ENCODE results near the gene RIC3.

The RIC3 gene

DNA sequence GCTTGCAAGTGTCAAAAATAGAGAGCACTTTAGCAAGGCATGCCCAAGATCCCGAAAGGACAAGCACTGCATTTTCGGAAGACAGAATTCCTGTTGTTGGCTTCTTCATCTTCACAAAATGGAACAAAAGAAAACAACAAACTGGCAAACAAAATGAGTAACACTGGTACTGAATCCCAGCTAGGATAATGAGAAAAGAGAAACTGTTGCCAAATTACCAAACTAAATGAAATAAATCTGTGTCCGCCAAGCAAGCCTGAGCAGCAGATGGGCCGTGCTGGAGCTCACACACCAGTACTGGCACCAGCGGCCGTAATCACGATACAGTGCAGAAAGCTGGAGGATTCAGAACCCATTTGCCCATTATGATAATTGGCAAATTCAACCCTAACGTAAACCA lies 57.2 kb downstream of the RIC3 start:
- Histone ChIP-seq H3K9me3 (replicated peaks; ENCODE audit: insufficient read depth, low read length) (no peaks in the 10 kb centered on the region), H3K4me2 (ENCODE audit: low read depth, low read length) (no peak overlapping the region), H3K27me3 (replicated peaks; ENCODE audit: insufficient read depth, low read length) (no peaks in the 10 kb centered on the region), H3F3A (ENCODE audit: insufficient read depth, low read length) (no peaks in the 10 kb centered on the region), H3K9ac (ENCODE audit: low read length) (no peak overlapping the region), H3K9me2 (replicated peaks; ENCODE audit: insufficient read depth, low read length) (no peaks in the 10 kb centered on the region), H3K27ac (ENCODE audit: low read length) (no peak overlapping the region), H3K4me1 (ENCODE audit: low read length) (no peaks in the 10 kb centered on the region), H3K4me3 (ENCODE audit: low read length) (no peak overlapping the region), H4K20me1 (ENCODE audit: insufficient read depth, low read length) (no peaks in the 10 kb centered on the region), H3K79me2 (ENCODE audit: low read length) (no peaks in the 10 kb centered on the region), H2AFZ (ENCODE audit: low read length) (no peak overlapping the region), H3K36me3 (replicated peaks; ENCODE audit: insufficient read depth, low read length) (no peaks in the 10 kb centered on the region)
- no peak for DNase-seq
- TF ChIP-seq, protein P1, sequence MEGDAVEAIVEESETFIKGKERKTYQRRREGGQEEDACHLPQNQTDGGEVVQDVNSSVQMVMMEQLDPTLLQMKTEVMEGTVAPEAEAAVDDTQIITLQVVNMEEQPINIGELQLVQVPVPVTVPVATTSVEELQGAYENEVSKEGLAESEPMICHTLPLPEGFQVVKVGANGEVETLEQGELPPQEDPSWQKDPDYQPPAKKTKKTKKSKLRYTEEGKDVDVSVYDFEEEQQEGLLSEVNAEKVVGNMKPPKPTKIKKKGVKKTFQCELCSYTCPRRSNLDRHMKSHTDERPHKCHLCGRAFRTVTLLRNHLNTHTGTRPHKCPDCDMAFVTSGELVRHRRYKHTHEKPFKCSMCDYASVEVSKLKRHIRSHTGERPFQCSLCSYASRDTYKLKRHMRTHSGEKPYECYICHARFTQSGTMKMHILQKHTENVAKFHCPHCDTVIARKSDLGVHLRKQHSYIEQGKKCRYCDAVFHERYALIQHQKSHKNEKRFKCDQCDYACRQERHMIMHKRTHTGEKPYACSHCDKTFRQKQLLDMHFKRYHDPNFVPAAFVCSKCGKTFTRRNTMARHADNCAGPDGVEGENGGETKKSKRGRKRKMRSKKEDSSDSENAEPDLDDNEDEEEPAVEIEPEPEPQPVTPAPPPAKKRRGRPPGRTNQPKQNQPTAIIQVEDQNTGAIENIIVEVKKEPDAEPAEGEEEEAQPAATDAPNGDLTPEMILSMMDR (IDR thresholded peaks at IDR 0.05; ENCODE audit: low read length), result no peak
- TF ChIP-seq EZH2phosphoT487 (IDR thresholded peaks at IDR 0.05; ENCODE audit: low read length), result no peak
- no peak for TF ChIP-seq EZH2 (optimal IDR thresholded peaks at IDR 0.05; ENCODE audit: low read depth, low read length)

DNA sequence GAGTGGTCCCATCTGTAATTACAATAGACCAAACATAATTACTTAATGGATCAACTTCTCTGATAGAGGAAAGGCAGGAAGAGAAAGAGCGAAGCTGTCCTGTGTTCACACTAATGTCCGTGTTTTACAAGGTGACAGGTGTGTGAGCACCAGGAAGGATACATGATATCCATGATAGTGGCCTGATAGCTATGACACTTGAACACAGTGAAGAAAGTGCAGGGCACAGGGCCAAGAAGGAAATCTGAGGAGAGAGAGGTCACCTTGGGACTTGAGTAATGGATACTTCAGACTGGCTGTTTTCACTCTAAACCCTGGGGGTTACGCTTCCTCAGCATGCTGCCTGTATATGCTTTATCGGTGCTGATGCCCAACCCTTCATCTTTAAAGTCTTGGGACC lies 58.4 kb downstream of the RIC3 start:
- Histone ChIP-seq H3K36me3 (replicated peaks; ENCODE audit: insufficient read depth, low read length) (no peaks in the 10 kb centered on the region), H4K20me1 (ENCODE audit: insufficient read depth, low read length) (no peaks in the 10 kb centered on the region), H3K9me3 (replicated peaks; ENCODE audit: insufficient read depth, low read length) (no peaks in the 10 kb centered on the region), H3F3A (ENCODE audit: insufficient read depth, low read length) (no peaks in the 10 kb centered on the region), H3K27ac (ENCODE audit: low read length) (no peak overlapping the region), H3K27me3 (replicated peaks; ENCODE audit: insufficient read depth, low read length) (no peaks in the 10 kb centered on the region), H3K4me2 (ENCODE audit: low read depth, low read length) (no peak overlapping the region), H3K9me2 (replicated peaks; ENCODE audit: insufficient read depth, low read length) (no peaks in the 10 kb centered on the region), H3K79me2 (ENCODE audit: low read length) (no peaks in the 10 kb centered on the region), H3K9ac (ENCODE audit: low read length) (no peak overlapping the region), H3K4me3 (ENCODE audit: low read length) (no peak overlapping the region), H3K4me1 (ENCODE audit: low read length) (no peaks in the 10 kb centered on the region), H2AFZ (ENCODE audit: low read length) (no peak overlapping the region)
- TF ChIP-seq EZH2 (optimal IDR thresholded peaks at IDR 0.05; ENCODE audit: low read depth, low read length), result no peak
- TF ChIP-seq, protein P1 (IDR thresholded peaks at IDR 0.05; ENCODE audit: low read length), result no peak
- no peak for TF ChIP-seq EZH2phosphoT487 (IDR thresholded peaks at IDR 0.05; ENCODE audit: low read length)
- no peak for DNase-seq

DNA sequence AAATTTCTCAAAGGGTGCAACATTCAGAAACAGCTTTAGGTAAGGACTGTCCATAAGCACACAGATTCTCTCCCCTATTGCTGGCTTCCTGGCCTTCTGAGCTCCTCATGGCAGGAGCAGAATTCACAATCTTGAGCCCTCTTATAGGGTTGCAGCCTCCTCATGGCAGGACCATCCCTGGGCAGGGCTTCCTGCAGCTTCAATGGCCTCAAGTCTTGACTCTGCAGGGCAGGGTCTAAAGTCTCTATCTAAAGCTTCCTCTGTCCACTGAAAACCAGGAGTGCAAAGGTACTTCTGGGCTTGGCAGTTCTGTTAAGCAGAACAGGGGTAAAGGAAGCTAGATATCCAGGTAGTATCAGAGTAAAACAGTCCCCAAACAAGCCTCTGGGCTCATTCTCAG lies 59.1 kb downstream of the RIC3 start:
- H3K9ac ChIP-seq (ENCODE audit: low read length), result no peak overlapping the region
- TF ChIP-seq EZH2 (optimal IDR thresholded peaks at IDR 0.05; ENCODE audit: low read depth, low read length) (no peak), EZH2phosphoT487 (IDR thresholded peaks at IDR 0.05; ENCODE audit: low read length) (no peak)
- TF ChIP-seq, protein P1 (IDR thresholded peaks at IDR 0.05; ENCODE audit: low read length), result no peak

More for the DNA sequence above, 59.1 kb downstream of the RIC3 start:
- no peak overlapping the region for H2AFZ ChIP-seq (ENCODE audit: low read length)
- H3K9me3 ChIP-seq (replicated peaks; ENCODE audit: insufficient read depth, low read length), result no peaks in the 10 kb centered on the region
- H3K36me3 ChIP-seq (replicated peaks; ENCODE audit: insufficient read depth, low read length), result no peaks in the 10 kb centered on the region
- no peaks in the 10 kb centered on the region for H3K79me2 ChIP-seq (ENCODE audit: low read length)
- H4K20me1 ChIP-seq (ENCODE audit: insufficient read depth, low read length), result no peaks in the 10 kb centered on the region
- H3F3A ChIP-seq (ENCODE audit: insufficient read depth, low read length), result no peaks in the 10 kb centered on the region
- H3K4me2 ChIP-seq (ENCODE audit: low read depth, low read length), result no peak overlapping the region
- DNase-seq, result no peak
- no peaks in the 10 kb centered on the region for H3K27me3 ChIP-seq (replicated peaks; ENCODE audit: insufficient read depth, low read length)
- no peak overlapping the region for H3K4me3 ChIP-seq (ENCODE audit: low read length)
- no peaks in the 10 kb centered on the region for H3K4me1 ChIP-seq (ENCODE audit: low read length)
- no peaks in the 10 kb centered on the region for H3K9me2 ChIP-seq (replicated peaks; ENCODE audit: insufficient read depth, low read length)
- no peak overlapping the region for H3K27ac ChIP-seq (ENCODE audit: low read length)

Measured in MM.1S (cell line).